ENCODE measurements around the gene LMO3. TPM values are rescaled to one million over a fixed set of nuclear protein-coding genes. Genes with fewer than 3 reads are reported as not detected.
A peak's percentile ranks its signal among the peaks of the same experiment; 100 is the strongest.

LMO3 gene
- total and polyA plus RNA-seq, 2 experiments from 2014 or later, result 7.9 to 15.1 TPM

DNA sequence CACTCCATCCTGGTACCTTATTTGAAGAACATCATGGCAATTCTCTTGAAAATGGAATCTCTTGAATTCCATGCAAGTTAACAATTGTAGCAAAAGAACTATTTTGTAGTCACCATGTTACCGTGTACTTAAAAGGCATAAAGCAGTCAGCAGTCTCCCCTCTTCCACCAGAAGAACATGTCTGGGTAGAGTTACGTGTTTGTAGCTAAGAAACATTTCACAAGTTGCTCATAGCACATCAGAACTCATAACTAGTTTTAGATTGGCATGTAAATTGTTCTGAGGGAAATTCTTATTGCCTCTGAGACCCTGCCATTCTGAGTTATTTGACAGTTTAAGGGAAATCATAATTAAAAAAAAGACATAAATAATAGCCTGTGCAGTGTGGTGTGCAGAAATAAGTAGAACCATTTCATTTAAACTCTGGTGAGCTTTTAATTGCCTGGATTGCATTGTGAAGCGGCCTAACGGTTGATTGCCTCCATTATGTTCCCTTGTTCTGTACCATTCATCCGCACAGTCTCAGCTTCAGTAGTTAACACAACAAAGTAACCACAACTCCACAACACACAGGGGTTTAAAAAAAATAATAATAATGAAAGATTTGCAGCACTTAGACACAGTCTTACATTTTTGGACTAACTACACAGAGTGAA, 2.6 kb downstream of the LMO3 start:
- no peak overlapping the region for H3K27ac Mint-ChIP-seq

GRCh38 chr12:16602412-16602811, 3.5 kb downstream of the LMO3 start:
- Histone ChIP-seq H3K4me3 (no peak overlapping the region), H3K9me2 (ENCODE audit: insufficient read depth) (no peaks in the 10 kb centered on the region), H3K4me2 (peak overlapping the region; percentile 97; the same call in 1 of the 2 replicates), H3K36me3 (ENCODE audit: insufficient read depth) (no peaks in the 10 kb centered on the region), H3K27me3 (ENCODE audit: insufficient read depth) (peaks cover 31% of the 10 kb centered on the region), H3K27ac (ENCODE audit: low read depth) (no peak overlapping the region), H3K79me2 (replicated peaks; ENCODE audit: insufficient read depth) (no peaks in the 10 kb centered on the region; the same call in 1 of the 2 replicates), H4K20me1 (replicated peaks; ENCODE audit: insufficient read depth) (no peaks in the 10 kb centered on the region), H2AFZ (no peak overlapping the region), H3K4me1 (ENCODE audit: insufficient read depth) (peaks cover 56% of the 10 kb centered on the region), H3F3A (replicated peaks; ENCODE audit: low read depth) (peaks cover 4% of the 10 kb centered on the region; the same call in 1 of the 2 replicates)
- Mint-ChIP-seq H3K9me3 (no peaks in the 10 kb centered on the region), H3K27me3 (ENCODE audit: insufficient read depth, low read depth, poor library complexity) (peaks cover 16% of the 10 kb centered on the region), H3K36me3 (ENCODE audit: low read depth) (no peaks in the 10 kb centered on the region; the same call in 2 of the 3 replicates), H3K4me1 (peaks cover 57% of the 10 kb centered on the region), H3K27ac (no peak overlapping the region), H3K4me3 (no peak overlapping the region; the same call in 1 of the 3 replicates)
- DNase-seq (ENCODE audit: low spot score), result no peak
- no peak for ATAC-seq
- TF ChIP-seq, protein P1, sequence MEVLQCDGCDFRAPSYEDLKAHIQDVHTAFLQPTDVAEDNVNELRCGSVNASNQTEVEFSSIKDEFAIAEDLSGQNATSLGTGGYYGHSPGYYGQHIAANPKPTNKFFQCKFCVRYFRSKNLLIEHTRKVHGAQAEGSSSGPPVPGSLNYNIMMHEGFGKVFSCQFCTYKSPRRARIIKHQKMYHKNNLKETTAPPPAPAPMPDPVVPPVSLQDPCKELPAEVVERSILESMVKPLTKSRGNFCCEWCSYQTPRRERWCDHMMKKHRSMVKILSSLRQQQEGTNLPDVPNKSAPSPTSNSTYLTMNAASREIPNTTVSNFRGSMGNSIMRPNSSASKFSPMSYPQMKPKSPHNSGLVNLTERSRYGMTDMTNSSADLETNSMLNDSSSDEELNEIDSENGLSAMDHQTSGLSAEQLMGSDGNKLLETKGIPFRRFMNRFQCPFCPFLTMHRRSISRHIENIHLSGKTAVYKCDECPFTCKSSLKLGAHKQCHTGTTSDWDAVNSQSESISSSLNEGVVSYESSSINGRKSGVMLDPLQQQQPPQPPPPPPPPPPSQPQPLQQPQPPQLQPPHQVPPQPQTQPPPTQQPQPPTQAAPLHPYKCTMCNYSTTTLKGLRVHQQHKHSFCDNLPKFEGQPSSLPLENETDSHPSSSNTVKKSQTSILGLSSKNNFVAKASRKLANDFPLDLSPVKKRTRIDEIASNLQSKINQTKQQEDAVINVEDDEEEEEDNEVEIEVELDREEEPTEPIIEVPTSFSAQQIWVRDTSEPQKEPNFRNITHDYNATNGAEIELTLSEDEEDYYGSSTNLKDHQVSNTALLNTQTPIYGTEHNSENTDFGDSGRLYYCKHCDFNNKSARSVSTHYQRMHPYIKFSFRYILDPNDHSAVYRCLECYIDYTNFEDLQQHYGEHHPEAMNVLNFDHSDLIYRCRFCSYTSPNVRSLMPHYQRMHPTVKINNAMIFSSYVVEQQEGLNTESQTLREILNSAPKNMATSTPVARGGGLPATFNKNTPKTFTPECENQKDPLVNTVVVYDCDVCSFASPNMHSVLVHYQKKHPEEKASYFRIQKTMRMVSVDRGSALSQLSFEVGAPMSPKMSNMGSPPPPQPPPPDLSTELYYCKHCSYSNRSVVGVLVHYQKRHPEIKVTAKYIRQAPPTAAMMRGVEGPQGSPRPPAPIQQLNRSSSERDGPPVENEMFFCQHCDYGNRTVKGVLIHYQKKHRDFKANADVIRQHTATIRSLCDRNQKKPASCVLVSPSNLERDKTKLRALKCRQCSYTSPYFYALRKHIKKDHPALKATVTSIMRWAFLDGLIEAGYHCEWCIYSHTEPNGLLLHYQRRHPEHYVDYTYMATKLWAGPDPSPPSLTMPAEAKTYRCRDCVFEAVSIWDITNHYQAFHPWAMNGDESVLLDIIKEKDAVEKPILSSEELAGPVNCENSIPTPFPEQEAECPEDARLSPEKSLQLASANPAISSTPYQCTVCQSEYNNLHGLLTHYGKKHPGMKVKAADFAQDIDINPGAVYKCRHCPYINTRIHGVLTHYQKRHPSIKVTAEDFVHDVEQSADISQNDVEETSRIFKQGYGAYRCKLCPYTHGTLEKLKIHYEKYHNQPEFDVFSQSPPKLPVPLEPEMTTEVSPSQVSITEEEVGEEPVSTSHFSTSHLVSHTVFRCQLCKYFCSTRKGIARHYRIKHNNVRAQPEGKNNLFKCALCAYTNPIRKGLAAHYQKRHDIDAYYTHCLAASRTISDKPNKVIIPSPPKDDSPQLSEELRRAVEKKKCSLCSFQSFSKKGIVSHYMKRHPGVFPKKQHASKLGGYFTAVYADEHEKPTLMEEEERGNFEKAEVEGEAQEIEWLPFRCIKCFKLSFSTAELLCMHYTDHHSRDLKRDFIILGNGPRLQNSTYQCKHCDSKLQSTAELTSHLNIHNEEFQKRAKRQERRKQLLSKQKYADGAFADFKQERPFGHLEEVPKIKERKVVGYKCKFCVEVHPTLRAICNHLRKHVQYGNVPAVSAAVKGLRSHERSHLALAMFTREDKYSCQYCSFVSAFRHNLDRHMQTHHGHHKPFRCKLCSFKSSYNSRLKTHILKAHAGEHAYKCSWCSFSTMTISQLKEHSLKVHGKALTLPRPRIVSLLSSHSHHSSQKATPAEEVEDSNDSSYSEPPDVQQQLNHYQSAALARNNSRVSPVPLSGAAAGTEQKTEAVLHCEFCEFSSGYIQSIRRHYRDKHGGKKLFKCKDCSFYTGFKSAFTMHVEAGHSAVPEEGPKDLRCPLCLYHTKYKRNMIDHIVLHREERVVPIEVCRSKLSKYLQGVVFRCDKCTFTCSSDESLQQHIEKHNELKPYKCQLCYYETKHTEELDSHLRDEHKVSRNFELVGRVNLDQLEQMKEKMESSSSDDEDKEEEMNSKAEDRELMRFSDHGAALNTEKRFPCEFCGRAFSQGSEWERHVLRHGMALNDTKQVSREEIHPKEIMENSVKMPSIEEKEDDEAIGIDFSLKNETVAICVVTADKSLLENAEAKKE (CRISPR knock-in tag; IDR thresholded peaks at IDR 0.05), result no peak
- no peak for TF ChIP-seq EZH2 (IDR thresholded peaks at IDR 0.05; ENCODE audit: low read depth, unreplicated experiment)
- no peak for TF ChIP-seq STAT1 (IDR thresholded peaks at IDR 0.05; ENCODE audit: unreplicated experiment)
- TF ChIP-seq, protein P2, sequence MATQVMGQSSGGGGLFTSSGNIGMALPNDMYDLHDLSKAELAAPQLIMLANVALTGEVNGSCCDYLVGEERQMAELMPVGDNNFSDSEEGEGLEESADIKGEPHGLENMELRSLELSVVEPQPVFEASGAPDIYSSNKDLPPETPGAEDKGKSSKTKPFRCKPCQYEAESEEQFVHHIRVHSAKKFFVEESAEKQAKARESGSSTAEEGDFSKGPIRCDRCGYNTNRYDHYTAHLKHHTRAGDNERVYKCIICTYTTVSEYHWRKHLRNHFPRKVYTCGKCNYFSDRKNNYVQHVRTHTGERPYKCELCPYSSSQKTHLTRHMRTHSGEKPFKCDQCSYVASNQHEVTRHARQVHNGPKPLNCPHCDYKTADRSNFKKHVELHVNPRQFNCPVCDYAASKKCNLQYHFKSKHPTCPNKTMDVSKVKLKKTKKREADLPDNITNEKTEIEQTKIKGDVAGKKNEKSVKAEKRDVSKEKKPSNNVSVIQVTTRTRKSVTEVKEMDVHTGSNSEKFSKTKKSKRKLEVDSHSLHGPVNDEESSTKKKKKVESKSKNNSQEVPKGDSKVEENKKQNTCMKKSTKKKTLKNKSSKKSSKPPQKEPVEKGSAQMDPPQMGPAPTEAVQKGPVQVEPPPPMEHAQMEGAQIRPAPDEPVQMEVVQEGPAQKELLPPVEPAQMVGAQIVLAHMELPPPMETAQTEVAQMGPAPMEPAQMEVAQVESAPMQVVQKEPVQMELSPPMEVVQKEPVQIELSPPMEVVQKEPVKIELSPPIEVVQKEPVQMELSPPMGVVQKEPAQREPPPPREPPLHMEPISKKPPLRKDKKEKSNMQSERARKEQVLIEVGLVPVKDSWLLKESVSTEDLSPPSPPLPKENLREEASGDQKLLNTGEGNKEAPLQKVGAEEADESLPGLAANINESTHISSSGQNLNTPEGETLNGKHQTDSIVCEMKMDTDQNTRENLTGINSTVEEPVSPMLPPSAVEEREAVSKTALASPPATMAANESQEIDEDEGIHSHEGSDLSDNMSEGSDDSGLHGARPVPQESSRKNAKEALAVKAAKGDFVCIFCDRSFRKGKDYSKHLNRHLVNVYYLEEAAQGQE (IDR thresholded peaks at IDR 0.05; ENCODE audit: unreplicated experiment), result no peak
- TF ChIP-seq POLR2AphosphoS5 (IDR thresholded peaks at IDR 0.05; ENCODE audit: low read depth), result no peak
- TF ChIP-seq, protein P3, sequence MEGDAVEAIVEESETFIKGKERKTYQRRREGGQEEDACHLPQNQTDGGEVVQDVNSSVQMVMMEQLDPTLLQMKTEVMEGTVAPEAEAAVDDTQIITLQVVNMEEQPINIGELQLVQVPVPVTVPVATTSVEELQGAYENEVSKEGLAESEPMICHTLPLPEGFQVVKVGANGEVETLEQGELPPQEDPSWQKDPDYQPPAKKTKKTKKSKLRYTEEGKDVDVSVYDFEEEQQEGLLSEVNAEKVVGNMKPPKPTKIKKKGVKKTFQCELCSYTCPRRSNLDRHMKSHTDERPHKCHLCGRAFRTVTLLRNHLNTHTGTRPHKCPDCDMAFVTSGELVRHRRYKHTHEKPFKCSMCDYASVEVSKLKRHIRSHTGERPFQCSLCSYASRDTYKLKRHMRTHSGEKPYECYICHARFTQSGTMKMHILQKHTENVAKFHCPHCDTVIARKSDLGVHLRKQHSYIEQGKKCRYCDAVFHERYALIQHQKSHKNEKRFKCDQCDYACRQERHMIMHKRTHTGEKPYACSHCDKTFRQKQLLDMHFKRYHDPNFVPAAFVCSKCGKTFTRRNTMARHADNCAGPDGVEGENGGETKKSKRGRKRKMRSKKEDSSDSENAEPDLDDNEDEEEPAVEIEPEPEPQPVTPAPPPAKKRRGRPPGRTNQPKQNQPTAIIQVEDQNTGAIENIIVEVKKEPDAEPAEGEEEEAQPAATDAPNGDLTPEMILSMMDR (conservative IDR thresholded peaks at IDR 0.05; ENCODE audit: low read depth in 2 of 2), result no peak
- TF ChIP-seq ZNF114 (CRISPR knock-in tag; IDR thresholded peaks at IDR 0.05), result no peak
- no peak for TF ChIP-seq ZNF331 (CRISPR knock-in tag; IDR thresholded peaks at IDR 0.05; ENCODE audit: low read depth)
- TF ChIP-seq EZH2phosphoT487 (IDR thresholded peaks at IDR 0.05; ENCODE audit: unreplicated experiment), result no peak

More for the DNA sequence above, 2.6 kb downstream of the LMO3 start:
- no peaks in the 10 kb centered on the region for H3K36me3 ChIP-seq (ENCODE audit: insufficient read depth)
- H3F3A ChIP-seq (replicated peaks; ENCODE audit: low read depth), result peaks cover 4% of the 10 kb centered on the region; the same call in 1 of the 2 replicates
- peaks cover 58% of the 10 kb centered on the region for H3K4me1 ChIP-seq (ENCODE audit: insufficient read depth)
- TF ChIP-seq POLR2AphosphoS5 (IDR thresholded peaks at IDR 0.05; ENCODE audit: low read depth) (no peak), NANOG (IDR thresholded peaks at IDR 0.05; ENCODE audit: borderline replicate concordance) (no peak)
- Mint-ChIP-seq H3K27me3 (ENCODE audit: insufficient read depth, low read depth, poor library complexity) (peaks cover 23% of the 10 kb centered on the region), H3K4me3 (peak overlapping the region; percentile 89), H3K9me3 (no peaks in the 10 kb centered on the region), H3K4me1 (peaks cover 60% of the 10 kb centered on the region), H3K36me3 (ENCODE audit: low read depth) (no peaks in the 10 kb centered on the region; the same call in 2 of the 3 replicates)
- ATAC-seq, result no peak
- H3K4me3 ChIP-seq, result peak overlapping the region; percentile 85; the same call in 1 of the 2 replicates
- H3K27me3 ChIP-seq (ENCODE audit: insufficient read depth), result peaks cover 41% of the 10 kb centered on the region
- no peak for DNase-seq (ENCODE audit: low spot score)
- H4K20me1 ChIP-seq (replicated peaks; ENCODE audit: insufficient read depth), result no peaks in the 10 kb centered on the region
- H3K4me2 ChIP-seq, result peak overlapping the region; percentile 97
- no peak overlapping the region for H2AFZ ChIP-seq
- H3K9me2 ChIP-seq (ENCODE audit: insufficient read depth), result no peaks in the 10 kb centered on the region
- H3K27ac ChIP-seq (ENCODE audit: low read depth), result no peak overlapping the region
- no peaks in the 10 kb centered on the region; the same call in 1 of the 2 replicates for H3K79me2 ChIP-seq (replicated peaks; ENCODE audit: insufficient read depth)
